Hematopoietic multipotent progenitor cell (in vitro differentiated cells): Measurements from ENCODE around the gene CCDC77. TPM values are rescaled to one million over a fixed set of nuclear protein-coding genes. Genes with fewer than 3 reads are reported as not detected.

Source experiments
- DNase-seq, 3 donors: peaks; one replicate each; pipeline ENCODE4 v3.0.0-alpha.2; 2011 to 2015; ENCODE audit warnings: low read depth in 2 of 3, low spot score in 2 of 3
- total RNA-seq: library from RNA; depleted of rRNA; stranded (reverse); fragments of >200 nt; gene quantifications from one replicate; pipeline ENCODE4 v1.2.3, GENCODE V29; 2012

Gene CCDC77
- total RNA-seq, 1 donor = 4.6 TPM

- DNase-seq = no peak
Observed at GRCh38 chr12:475286-475685, 73.8 kb downstream of the CCDC77 start.

DNA sequence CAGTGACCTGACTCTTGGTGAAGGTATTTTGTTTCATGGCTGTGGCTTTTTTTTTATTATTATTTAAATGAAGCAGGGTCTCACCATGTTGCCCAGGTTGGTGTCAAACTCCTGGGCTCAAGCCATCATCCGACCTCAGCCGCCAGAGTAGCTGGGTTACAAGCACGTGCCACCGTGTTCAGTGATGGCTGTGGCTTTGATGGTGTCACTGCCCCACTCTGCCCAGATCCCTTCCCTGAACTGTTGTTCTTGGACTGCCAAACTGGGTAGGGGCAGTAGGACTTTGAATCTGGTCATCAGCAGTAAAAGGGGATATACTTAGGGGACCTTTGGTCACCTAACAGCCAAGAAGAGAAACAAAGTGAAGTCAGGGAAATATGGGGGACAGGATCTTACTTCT lies 77.7 kb downstream of the CCDC77 start:
- DNase-seq = no peak

DNA sequence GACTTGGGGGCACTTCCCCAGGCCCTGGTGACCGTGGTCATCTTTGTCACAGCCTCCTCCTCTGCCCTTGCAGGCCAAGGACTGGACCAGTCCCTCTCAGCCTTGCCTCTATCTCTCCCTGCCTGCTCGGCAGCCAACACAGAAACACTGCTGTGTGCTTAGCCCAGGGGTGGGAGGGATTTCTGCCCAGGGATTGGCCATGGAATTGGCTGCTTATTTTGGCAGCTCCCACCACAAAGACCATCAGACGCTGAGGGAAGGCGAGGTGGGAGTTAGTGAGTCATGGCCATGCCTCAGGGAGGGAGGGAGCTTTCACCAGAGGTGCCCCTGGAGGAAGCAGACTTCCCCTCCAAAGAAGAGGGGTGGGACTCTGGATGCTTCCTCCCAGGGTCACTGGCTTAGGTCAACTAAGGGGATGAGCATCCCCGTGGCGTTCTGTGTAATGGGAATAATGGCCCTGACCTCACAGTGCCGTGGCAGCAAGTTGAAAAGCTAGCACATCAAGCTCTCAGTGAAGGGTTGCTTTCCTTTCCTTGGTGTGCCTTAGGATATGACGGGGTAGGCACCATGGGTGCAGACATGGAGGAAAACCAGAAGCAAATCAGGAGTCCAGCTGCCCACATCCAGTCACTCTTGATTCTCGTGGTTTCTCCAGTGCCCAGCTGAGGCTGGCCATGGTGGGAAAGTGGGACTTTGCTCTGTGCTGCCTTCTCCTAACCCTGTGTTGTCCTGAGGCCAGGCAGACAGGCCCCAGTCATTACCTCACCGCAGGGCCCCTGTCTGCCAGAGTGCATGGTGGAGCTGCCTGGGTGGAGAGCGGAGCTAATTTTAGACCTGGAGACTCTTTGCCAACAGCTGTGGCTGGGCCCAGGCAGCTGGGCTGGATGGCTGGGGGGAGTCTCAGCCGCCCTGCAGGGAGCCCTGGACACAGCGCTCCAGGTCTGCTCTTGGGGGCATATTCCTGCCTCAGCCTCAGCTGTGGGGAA lies 79.7 kb downstream of the CCDC77 start:
- DNase-seq = no peak

DNA sequence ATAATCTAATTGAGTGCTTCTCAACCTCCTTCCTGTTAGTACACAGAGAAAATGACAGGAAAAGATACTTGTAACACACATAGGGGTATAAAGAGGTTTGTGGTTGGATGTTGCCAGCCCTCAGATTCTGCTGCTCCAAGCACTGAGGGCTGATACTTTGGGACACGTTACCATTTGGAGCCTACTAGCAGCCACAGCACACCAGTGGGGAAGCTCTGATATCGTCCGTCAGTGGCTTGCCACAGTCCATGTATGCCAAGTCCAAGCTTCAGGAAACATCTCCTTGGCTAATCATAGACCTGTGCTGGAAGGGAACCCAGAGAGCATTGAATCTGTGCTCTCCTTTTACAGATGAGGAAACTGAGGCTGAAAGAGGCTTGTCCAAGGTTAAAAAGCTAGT lies 80.6 kb downstream of the CCDC77 start:
- no peak for DNase-seq

DNA sequence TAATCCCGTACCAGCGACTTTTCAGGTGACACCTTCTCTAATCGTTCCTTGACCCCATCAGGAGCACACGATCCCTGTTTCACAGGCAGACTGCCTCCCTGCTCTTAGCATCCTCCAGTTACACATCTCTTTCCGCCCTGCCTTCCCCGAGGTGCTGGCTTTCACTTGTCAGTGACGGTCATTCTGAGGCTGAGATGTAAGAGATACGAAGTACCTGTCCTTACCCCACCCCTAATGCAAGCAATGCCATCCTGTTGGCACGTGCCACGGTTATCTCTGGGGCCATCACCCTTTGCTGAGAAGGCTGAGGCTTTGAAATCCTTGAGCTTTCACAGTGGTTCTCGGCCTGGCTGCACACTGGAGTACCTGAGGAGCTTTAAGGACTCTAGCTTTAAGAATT lies 82.7 kb downstream of the CCDC77 start:
- no peak for DNase-seq

GRCh38 chr12:490260-490659 lies 88.8 kb downstream of the CCDC77 start:
- no peak for DNase-seq

Other genes with a start within 250 kb of the CCDC77 start
- gene SLC6A12, start 187.5 kb upstream of the CCDC77 start, total RNA-seq = not detected
- 0.27 TPM for gene SLC6A13, start 138.8 kb upstream of the CCDC77 start, total RNA-seq
- gene KDM5A, start 12.3 kb upstream of the CCDC77 start, total RNA-seq = 71.4 TPM
- gene B4GALNT3, start 58.3 kb downstream of the CCDC77 start, total RNA-seq = under 0.01 TPM